HL-60/S4 treated with phorbol 12-myristate 13-acetate at 8.2 ng/mL for 4 days and 3 days (cell line): ENCODE data around the gene TRABD2B.

ENCODE experiments used
- in situ Hi-C: fragments of 300-500 bp; cut with MboI; formaldehyde crosslinking; loops from 2 replicates; pipeline ENCODE4 v1.15.0; 2022; ENCODE audit warnings: low sequenced_read_pairs

TRABD2B gene

GRCh38 chr1:47997289-47998200 is at the start of gene TRABD2B:
Gene TRABD2B (minus strand): TSS chr1:47997385.
- in situ Hi-C loops, result no loop called here

GRCh38 chr1:48044311-48044710 is 47.1 kb upstream of the TRABD2B start:
- in situ Hi-C loops, result no loop called here

- in situ Hi-C loops, result no loop called here
These were observed 46.4 kb upstream of the TRABD2B start for GRCh38 chr1:48043622-48044021.

- in situ Hi-C loops, result no loop called here
These were observed 43.0 kb upstream of the TRABD2B start for GRCh38 chr1:48040154-48040553.

- in situ Hi-C loops, result no loop called here
These were observed 42.2 kb upstream of the TRABD2B start for GRCh38 chr1:48039088-48040054.

GRCh38 chr1:48038270-48038767 is 41.1 kb upstream of the TRABD2B start:
- in situ Hi-C loops, result no loop called here

- in situ Hi-C loops, result no loop called here
These were observed 39.6 kb upstream of the TRABD2B start for GRCh38 chr1:48036710-48037355.

GRCh38 chr1:48035371-48036141 is 38.4 kb upstream of the TRABD2B start:
- in situ Hi-C loops, result no loop called here

- in situ Hi-C loops, result no loop called here
These were observed 36.4 kb upstream of the TRABD2B start for GRCh38 chr1:48033495-48034045.

GRCh38 chr1:48031676-48032075 is 34.5 kb upstream of the TRABD2B start:
- in situ Hi-C loops, result no loop called here

- in situ Hi-C loops, result no loop called here
These were observed 33.6 kb upstream of the TRABD2B start for GRCh38 chr1:48030696-48031365.

- in situ Hi-C loops, result no loop called here
These were observed 33.0 kb upstream of the TRABD2B start for GRCh38 chr1:48030211-48030610.

GRCh38 chr1:48028218-48029069 is 31.3 kb upstream of the TRABD2B start:
- in situ Hi-C loops, result no loop called here

GRCh38 chr1:48027533-48027835 is 30.3 kb upstream of the TRABD2B start:
- in situ Hi-C loops, result no loop called here

GRCh38 chr1:48026701-48027532 is 29.7 kb upstream of the TRABD2B start:
- in situ Hi-C loops, result no loop called here

GRCh38 chr1:48026275-48026674 is 29.1 kb upstream of the TRABD2B start:
- in situ Hi-C loops, result no loop called here

- in situ Hi-C loops, result no loop called here
These were observed 27.9 kb upstream of the TRABD2B start for GRCh38 chr1:48025076-48025475.

GRCh38 chr1:48023488-48023887 is 26.3 kb upstream of the TRABD2B start:
- in situ Hi-C loops, result no loop called here
